SK-N-SH (cell line): ENCODE measurements around the gene ARHGEF10L. TPM values are rescaled to one million over a fixed set of nuclear protein-coding genes. Genes with fewer than 3 reads are reported as not detected.

Source experiments
- CTCF ChIA-PET: fragments of 300-600, 350-600 bp; formaldehyde crosslinking; extraction: SDS; loops from one replicate; lab custom pipeline; 2021; lab: Yijun Ruan, JAX
- POLR2A ChIA-PET: fragments of 350-600 bp; sonication (Branson Sonifier 250); formaldehyde crosslinking; extraction: SDS; loops from one replicate; lab custom pipeline; 2020; ENCODE audit warnings: antibody characterized with exemption, inconsistent platforms; lab: Yijun Ruan, JAX
- DNase-seq: peaks from one replicate; pipeline ENCODE4 v3.0.0; 2012
- H2AFZ ChIP-seq: fragments of 200-600 bp; sonication (generic); 2 replicates; pipeline ENCODE4 v1.8.1; 2016; ENCODE audit warnings: antibody characterized with exemption, mild to moderate bottlenecking, low read depth
- H3F3A ChIP-seq: fragments of 200-600 bp; sonication (generic); replicated peaks from 2 replicates; pipeline ENCODE3; 2016; ENCODE audit warnings: antibody characterized with exemption, mild to moderate bottlenecking; ENCODE audit not compliant: insufficient read depth
- H3K27ac ChIP-seq, 2 experiments: fragments of 200-500 bp in 1 of 2; fragments of 200-600 bp in 1 of 2; sonication (Bioruptor generic) in 1 of 2; sonication (generic), shearing (Covaris generic) in 1 of 2; 2 replicates each; pipeline versions ENCODE4 v1.5.1 to v1.6.1; 2014 to 2016; ENCODE audit warnings: low read depth in 2 of 2, inconsistent platforms in 1 of 2, low read length in 1 of 2, mild to moderate bottlenecking in 1 of 2, mixed read lengths in 1 of 2
- H3K27me3 ChIP-seq: fragments of 200-600 bp; sonication (generic), shearing (Covaris generic); 2 replicates; pipeline ENCODE4 v1.6.1; 2016; ENCODE audit warnings: mixed run types; ENCODE audit not compliant: insufficient read depth
- H3K36me3 ChIP-seq, 2 experiments: fragments of 200-500 bp in 1 of 2; fragments of 200-600 bp in 1 of 2; sonication (Bioruptor generic) in 1 of 2; sonication (generic) in 1 of 2; replicated peaks in 1 of 2; 2 replicates each; pipeline versions ENCODE3 to v1.5.1; 2014 to 2016; ENCODE audit warnings: low read length in 1 of 2, mild to moderate bottlenecking in 1 of 2; ENCODE audit not compliant: insufficient read depth in 2 of 2, control insufficient read depth in 1 of 2
- H3K4me1 ChIP-seq, 2 experiments: fragments of 200-500 bp in 1 of 2; fragments of 200-600 bp in 1 of 2; sonication (Bioruptor generic) in 1 of 2; sonication (generic), shearing (Covaris generic) in 1 of 2; 2 replicates each; pipeline versions ENCODE4 v1.5.1 to v1.6.1; 2014 to 2016; ENCODE audit warnings: low read depth in 1 of 2, low read length in 1 of 2, mixed run types in 1 of 2; ENCODE audit not compliant: insufficient read depth in 2 of 2, control insufficient read depth in 1 of 2
- H3K4me2 ChIP-seq: fragments of 200-600 bp; sonication (generic), shearing (Covaris generic); 2 replicates; pipeline ENCODE4 v1.6.1; 2017; ENCODE audit warnings: mixed run types
- H3K4me3 ChIP-seq, 2 experiments: fragments of 200-500 bp in 1 of 2; fragments of 200-600 bp in 1 of 2; sonication (Bioruptor generic) in 1 of 2; sonication (generic), shearing (Covaris generic) in 1 of 2; 2 replicates each; pipeline versions ENCODE4 v1.5.1 to v1.8.1; 2014 to 2016; ENCODE audit warnings: low read depth in 2 of 2, inconsistent platforms in 1 of 2, low read length in 1 of 2, mild to moderate bottlenecking in 1 of 2, mixed read lengths in 1 of 2, moderate library complexity in 1 of 2
- H3K79me2 ChIP-seq: fragments of 200-600 bp; sonication (generic); 2 replicates; pipeline ENCODE4 v1.8.1; 2017; ENCODE audit warnings: mild to moderate bottlenecking; ENCODE audit not compliant: insufficient read depth
- H3K9ac ChIP-seq: fragments of 200-600 bp; sonication (generic); 2 replicates; pipeline ENCODE4 v1.6.1; 2017; ENCODE audit warnings: mixed run types
- H3K9me2 ChIP-seq: fragments of 200-600 bp; sonication (generic); 2 replicates; pipeline ENCODE4 v1.6.1; 2017; ENCODE audit warnings: mixed run types
- H3K9me3 ChIP-seq: fragments of 200-600 bp; sonication (generic); 2 replicates; pipeline ENCODE4 v1.6.1; 2017; ENCODE audit warnings: mixed run types, mild to moderate bottlenecking, moderate library complexity
- H4K20me1 ChIP-seq: fragments of 200-600 bp; sonication (generic); 2 replicates; pipeline ENCODE4 v1.6.1; 2017; ENCODE audit warnings: mild to moderate bottlenecking, mixed run types; ENCODE audit not compliant: insufficient read depth
- FOSL2 ChIP-seq: IDR thresholded peaks from 2 replicates; pipeline ENCODE4 v1.4.0; 2012; ENCODE audit warnings: low read depth, mild to moderate bottlenecking, moderate library complexity, borderline replicate concordance
- FOXM1 ChIP-seq: IDR thresholded peaks from 2 replicates; pipeline ENCODE4 v1.4.0; 2012; ENCODE audit warnings: low read depth, mild to moderate bottlenecking
- MEF2A ChIP-seq: IDR thresholded peaks from 2 replicates; pipeline ENCODE4 v1.4.0; 2012; ENCODE audit warnings: low read depth, borderline replicate concordance
- NFIC ChIP-seq: IDR thresholded peaks from 2 replicates; pipeline ENCODE4 v1.4.0; 2012; ENCODE audit warnings: borderline replicate concordance
- POLR2AphosphoS5 ChIP-seq: IDR thresholded peaks from 2 replicates; pipeline ENCODE4 v1.6.1; 2012; ENCODE audit warnings: low read depth, low read length
- RCOR1 ChIP-seq: fragments of 150-350 bp; IDR thresholded peaks from 2 replicates; pipeline ENCODE4 v1.6.1; 2017; ENCODE audit warnings: antibody characterized with exemption, low read length
- SIN3A ChIP-seq: IDR thresholded peaks from 2 replicates; pipeline ENCODE4 v1.6.1; 2012; ENCODE audit warnings: low read depth, mild to moderate bottlenecking, low read length, moderate library complexity, borderline replicate concordance
- SMC3 ChIP-seq: IDR thresholded peaks from 2 replicates; pipeline ENCODE4 v1.6.1; 2012; ENCODE audit warnings: low read depth, low read length, improper control_type of control experiment
- TCF12 ChIP-seq: IDR thresholded peaks from 2 replicates; pipeline ENCODE4 v1.4.0; 2012
- polyA plus RNA-seq, 3 experiments: library from polyadenylated mRNA; depleted of rRNA; stranded (reverse); fragments of >200 nt; gene quantifications; 2 replicates each; pipeline ENCODE4 v1.2.3, GENCODE V29; 2012
- TF ChIP-seq, protein P1 (sequence below): fragments of 150-350 bp; IDR thresholded peaks from 2 replicates; pipeline ENCODE4 v1.6.1; 2016; ENCODE audit warnings: mild to moderate bottlenecking, low read depth, low read length
- TF ChIP-seq, protein P2 (sequence below): IDR thresholded peaks from 2 replicates; pipeline ENCODE4 v1.4.0; 2012; ENCODE audit warnings: low read depth, borderline replicate concordance
- TF ChIP-seq, protein P3 (sequence below): IDR thresholded peaks from 2 replicates; pipeline ENCODE4 v1.6.1; 2012; ENCODE audit warnings: mild to moderate bottlenecking, low read depth, low read length, moderate library complexity

The ARHGEF10L gene
- polyA plus RNA-seq, 1 of the 3 experiments (the other 2 are of a cell fraction), result 12.5 TPM

DNA sequence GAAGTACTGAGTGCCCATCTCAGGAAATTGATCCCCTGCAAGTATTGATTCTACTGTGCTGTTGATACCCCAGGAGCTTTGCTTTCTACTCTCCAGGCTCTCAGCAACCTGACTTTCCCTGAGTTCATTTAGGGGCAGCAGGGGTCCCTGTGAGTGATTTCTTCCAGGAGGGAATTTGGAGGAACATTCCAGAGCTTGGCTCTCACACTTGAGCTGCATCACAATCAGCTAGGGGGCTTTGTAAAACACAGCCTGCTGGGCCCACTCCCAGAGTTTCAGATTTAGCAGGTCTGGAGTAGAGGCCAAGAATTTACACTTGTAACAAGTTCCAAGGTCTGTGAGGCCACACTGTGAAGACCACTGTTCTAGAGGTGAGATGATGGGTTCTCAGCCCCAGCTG, 199.6 kb downstream of the ARHGEF10L start:
- Histone ChIP-seq H2AFZ (no peak overlapping the region), H3K27ac (no peak overlapping the region), H3K36me3 (no peaks in the 10 kb centered on the region), H3K9me2 (no peaks in the 10 kb centered on the region), H3K9me3 (no peaks in the 10 kb centered on the region), H3K4me2 (no peak overlapping the region), H3K4me1 (peaks cover 0 to 21% of the 10 kb centered on the region in 2 experiments; a peak in 1 of 4 replicates), H3K9ac (no peak overlapping the region), H4K20me1 (no peaks in the 10 kb centered on the region), H3K79me2 (no peaks in the 10 kb centered on the region), H3K4me3 (no peak overlapping the region), H3K27me3 (no peaks in the 10 kb centered on the region), H3F3A (no peaks in the 10 kb centered on the region)
- ChIA-PET CTCF (interaction anchor here (1.5 to 2.3 kb wide), 2 partner anchors 13 to 77 kb away, joined by 3 to 7 read pairs; no protein-coding TSS in a partner anchor), POLR2A (no interaction called here)
- DNase-seq, result no peak
- TF ChIP-seq FOXM1, result no peak
- TF ChIP-seq RCOR1, result no peak
- no peak for TF ChIP-seq SIN3A
- no peak for TF ChIP-seq MEF2A
- TF ChIP-seq, protein P1, sequence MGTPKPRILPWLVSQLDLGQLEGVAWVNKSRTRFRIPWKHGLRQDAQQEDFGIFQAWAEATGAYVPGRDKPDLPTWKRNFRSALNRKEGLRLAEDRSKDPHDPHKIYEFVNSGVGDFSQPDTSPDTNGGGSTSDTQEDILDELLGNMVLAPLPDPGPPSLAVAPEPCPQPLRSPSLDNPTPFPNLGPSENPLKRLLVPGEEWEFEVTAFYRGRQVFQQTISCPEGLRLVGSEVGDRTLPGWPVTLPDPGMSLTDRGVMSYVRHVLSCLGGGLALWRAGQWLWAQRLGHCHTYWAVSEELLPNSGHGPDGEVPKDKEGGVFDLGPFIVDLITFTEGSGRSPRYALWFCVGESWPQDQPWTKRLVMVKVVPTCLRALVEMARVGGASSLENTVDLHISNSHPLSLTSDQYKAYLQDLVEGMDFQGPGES, result no peak
- TF ChIP-seq FOSL2, result no peak
- no peak for TF ChIP-seq TCF12
- no peak for TF ChIP-seq SMC3
- TF ChIP-seq, protein P2, sequence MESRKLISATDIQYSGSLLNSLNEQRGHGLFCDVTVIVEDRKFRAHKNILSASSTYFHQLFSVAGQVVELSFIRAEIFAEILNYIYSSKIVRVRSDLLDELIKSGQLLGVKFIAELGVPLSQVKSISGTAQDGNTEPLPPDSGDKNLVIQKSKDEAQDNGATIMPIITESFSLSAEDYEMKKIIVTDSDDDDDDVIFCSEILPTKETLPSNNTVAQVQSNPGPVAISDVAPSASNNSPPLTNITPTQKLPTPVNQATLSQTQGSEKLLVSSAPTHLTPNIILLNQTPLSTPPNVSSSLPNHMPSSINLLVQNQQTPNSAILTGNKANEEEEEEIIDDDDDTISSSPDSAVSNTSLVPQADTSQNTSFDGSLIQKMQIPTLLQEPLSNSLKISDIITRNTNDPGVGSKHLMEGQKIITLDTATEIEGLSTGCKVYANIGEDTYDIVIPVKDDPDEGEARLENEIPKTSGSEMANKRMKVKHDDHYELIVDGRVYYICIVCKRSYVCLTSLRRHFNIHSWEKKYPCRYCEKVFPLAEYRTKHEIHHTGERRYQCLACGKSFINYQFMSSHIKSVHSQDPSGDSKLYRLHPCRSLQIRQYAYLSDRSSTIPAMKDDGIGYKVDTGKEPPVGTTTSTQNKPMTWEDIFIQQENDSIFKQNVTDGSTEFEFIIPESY, result no peak
- no peak for TF ChIP-seq POLR2AphosphoS5
- TF ChIP-seq NFIC, result no peak
- TF ChIP-seq, protein P3, sequence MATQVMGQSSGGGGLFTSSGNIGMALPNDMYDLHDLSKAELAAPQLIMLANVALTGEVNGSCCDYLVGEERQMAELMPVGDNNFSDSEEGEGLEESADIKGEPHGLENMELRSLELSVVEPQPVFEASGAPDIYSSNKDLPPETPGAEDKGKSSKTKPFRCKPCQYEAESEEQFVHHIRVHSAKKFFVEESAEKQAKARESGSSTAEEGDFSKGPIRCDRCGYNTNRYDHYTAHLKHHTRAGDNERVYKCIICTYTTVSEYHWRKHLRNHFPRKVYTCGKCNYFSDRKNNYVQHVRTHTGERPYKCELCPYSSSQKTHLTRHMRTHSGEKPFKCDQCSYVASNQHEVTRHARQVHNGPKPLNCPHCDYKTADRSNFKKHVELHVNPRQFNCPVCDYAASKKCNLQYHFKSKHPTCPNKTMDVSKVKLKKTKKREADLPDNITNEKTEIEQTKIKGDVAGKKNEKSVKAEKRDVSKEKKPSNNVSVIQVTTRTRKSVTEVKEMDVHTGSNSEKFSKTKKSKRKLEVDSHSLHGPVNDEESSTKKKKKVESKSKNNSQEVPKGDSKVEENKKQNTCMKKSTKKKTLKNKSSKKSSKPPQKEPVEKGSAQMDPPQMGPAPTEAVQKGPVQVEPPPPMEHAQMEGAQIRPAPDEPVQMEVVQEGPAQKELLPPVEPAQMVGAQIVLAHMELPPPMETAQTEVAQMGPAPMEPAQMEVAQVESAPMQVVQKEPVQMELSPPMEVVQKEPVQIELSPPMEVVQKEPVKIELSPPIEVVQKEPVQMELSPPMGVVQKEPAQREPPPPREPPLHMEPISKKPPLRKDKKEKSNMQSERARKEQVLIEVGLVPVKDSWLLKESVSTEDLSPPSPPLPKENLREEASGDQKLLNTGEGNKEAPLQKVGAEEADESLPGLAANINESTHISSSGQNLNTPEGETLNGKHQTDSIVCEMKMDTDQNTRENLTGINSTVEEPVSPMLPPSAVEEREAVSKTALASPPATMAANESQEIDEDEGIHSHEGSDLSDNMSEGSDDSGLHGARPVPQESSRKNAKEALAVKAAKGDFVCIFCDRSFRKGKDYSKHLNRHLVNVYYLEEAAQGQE, result no peak
